GM18909 (cell line): Measurements from ENCODE around the gene TMED9.
"Not testable (repeated sequence)": the region's sequence is repeated elsewhere in the genome, so short reads cannot be mapped to it uniquely, and the experiment has no call there.

Source experiments
- ATAC-seq: cut with Tn5 transposase; IDR thresholded peaks from one replicate; pipeline ENCODE4 v1.9.1; 2021; ENCODE audit warnings: mild to moderate bottlenecking; ENCODE audit not compliant: unreplicated experiment, poor library complexity

TMED9 gene

GRCh38 chr5:177605078-177605477, 13.1 kb downstream of the TMED9 start:
- no peak for ATAC-seq

GRCh38 chr5:177605667-177606066, 13.7 kb downstream of the TMED9 start:
- no peak for ATAC-seq

- ATAC-seq: no peak
Measured at GRCh38 chr5:177606071-177607051, 14.4 kb downstream of the TMED9 start.

GRCh38 chr5:177607115-177607451, 15.1 kb downstream of the TMED9 start:
- no peak for ATAC-seq

- ATAC-seq: no peak
Measured at GRCh38 chr5:177607452-177608192, 15.6 kb downstream of the TMED9 start.

- ATAC-seq: no peak
Measured at GRCh38 chr5:177608243-177609075, 16.5 kb downstream of the TMED9 start.

GRCh38 chr5:177609076-177610059, 17.4 kb downstream of the TMED9 start:
- ATAC-seq: no peak

GRCh38 chr5:177610131-177610769, 18.2 kb downstream of the TMED9 start:
- ATAC-seq: no peak

GRCh38 chr5:177610770-177611445, 18.9 kb downstream of the TMED9 start:
- ATAC-seq: no peak

- no peak for ATAC-seq
Measured at GRCh38 chr5:177611446-177612214, 19.6 kb downstream of the TMED9 start.

- no peak for ATAC-seq
Measured at GRCh38 chr5:177612215-177612673, 20.2 kb downstream of the TMED9 start.

- no peak for ATAC-seq
Measured at GRCh38 chr5:177620560-177620959, 28.6 kb downstream of the TMED9 start.

GRCh38 chr5:177624172-177624571, 32.2 kb downstream of the TMED9 start:
- ATAC-seq: not testable (repeated sequence)

GRCh38 chr5:177630186-177630585, 38.2 kb downstream of the TMED9 start:
- ATAC-seq: not testable (repeated sequence)

GRCh38 chr5:177634912-177635311, 42.9 kb downstream of the TMED9 start:
- not testable (repeated sequence) for ATAC-seq

- not testable (repeated sequence) for ATAC-seq
Measured at GRCh38 chr5:177645462-177645861, 53.5 kb downstream of the TMED9 start.
